Parietal lobe (tissue), 1 donor: Measurements from ENCODE around the gene ARPP19. TPM values are rescaled to one million over a fixed set of nuclear protein-coding genes. Genes with fewer than 3 reads are reported as not detected.

ENCODE experiments used
- total RNA-seq: library from RNA; depleted of rRNA; stranded (reverse); fragments of >200 nt; gene quantifications from one replicate; pipeline ENCODE4 v1.2.3, GENCODE V29; 2014

ARPP19 gene
- 140 TPM for total RNA-seq

GRCh38 chr15:52568601-52569585 lies at the start of gene ARPP19:
TSS of gene ARPP19 (minus strand) at chr15:52569030. CDS start at chr15:52568892, 138 bp downstream.

GRCh38 chr15:52528564-52529340 lies 40.1 kb downstream of the ARPP19 start, which contains the start of gene MYO5A:
TSS of gene MYO5A (minus strand) at chr15:52528880. CDS start at chr15:52528806, 74 bp downstream.

Other genes starting within 250 kb of the ARPP19 start
- 258 TPM for gene MYO5A, start 40.1 kb downstream of the ARPP19 start, total RNA-seq
- 100 TPM for gene ATOSA, start 110.4 kb upstream of the ARPP19 start, total RNA-seq
- not detected for gene ONECUT1, start 221.3 kb upstream of the ARPP19 start, total RNA-seq